ENCODE measurements around the gene PTK7.

The PTK7 gene

GRCh38 chr6:43097098-43097489 is 21.0 kb downstream of the PTK7 start:
- in situ Hi-C loops (cut with MboI; ENCODE audit: low pct_unique_long_range_greater_than_20kb, low sequenced_read_pairs, unreplicated experiment), result no loop called here
- TF ChIP-seq CTCF (IDR thresholded peaks at IDR 0.05; ENCODE audit: extremely low read depth, insufficient read depth, missing control alignments), result no peak
- DNase-seq (ENCODE audit: low spot score), result no peak

- no peak for TF ChIP-seq CTCF (IDR thresholded peaks at IDR 0.05; ENCODE audit: extremely low read depth, insufficient read depth, missing control alignments)
- no peak for DNase-seq (ENCODE audit: low spot score)
- in situ Hi-C loops (cut with MboI; ENCODE audit: low pct_unique_long_range_greater_than_20kb, low sequenced_read_pairs, unreplicated experiment), result no loop called here
Measured at GRCh38 chr6:43097502-43097901, 21.4 kb downstream of the PTK7 start.

GRCh38 chr6:43101497-43101896 is 25.4 kb downstream of the PTK7 start:
- TF ChIP-seq CTCF (IDR thresholded peaks at IDR 0.05; ENCODE audit: extremely low read depth, insufficient read depth, missing control alignments), result no peak
- DNase-seq (ENCODE audit: low spot score), result no peak
- in situ Hi-C loops (cut with MboI; ENCODE audit: low pct_unique_long_range_greater_than_20kb, low sequenced_read_pairs, unreplicated experiment), result no loop called here

GRCh38 chr6:43103253-43103876 is 27.3 kb downstream of the PTK7 start:
- in situ Hi-C loops (cut with MboI; ENCODE audit: low pct_unique_long_range_greater_than_20kb, low sequenced_read_pairs, unreplicated experiment), result no loop called here
- no peak for TF ChIP-seq CTCF (IDR thresholded peaks at IDR 0.05; ENCODE audit: extremely low read depth, insufficient read depth, missing control alignments)
- no peak for DNase-seq (ENCODE audit: low spot score)

- no peak for DNase-seq (ENCODE audit: low spot score)
- in situ Hi-C loops (cut with MboI; ENCODE audit: low pct_unique_long_range_greater_than_20kb, low sequenced_read_pairs, unreplicated experiment), result no loop called here
- no peak for TF ChIP-seq CTCF (IDR thresholded peaks at IDR 0.05; ENCODE audit: extremely low read depth, insufficient read depth, missing control alignments)
Measured at GRCh38 chr6:43105538-43106222, 29.6 kb downstream of the PTK7 start.

GRCh38 chr6:43107344-43108062 is 31.4 kb downstream of the PTK7 start:
- no peak for TF ChIP-seq CTCF (IDR thresholded peaks at IDR 0.05; ENCODE audit: extremely low read depth, insufficient read depth, missing control alignments)
- in situ Hi-C loops (cut with MboI; ENCODE audit: low pct_unique_long_range_greater_than_20kb, low sequenced_read_pairs, unreplicated experiment), result no loop called here
- no peak for DNase-seq (ENCODE audit: low spot score)

All from GM13977 (cell line).